H1 (cell line): ENCODE measurements around the gene GRP. TPM values are rescaled to one million over a fixed set of nuclear protein-coding genes. Genes with fewer than 3 reads are reported as not detected.

ENCODE experiments used
- SP2 ChIP-seq: IDR thresholded peaks from 2 replicates; pipeline ENCODE4 v1.6.1; 2012; ENCODE audit warnings: mild to moderate bottlenecking, low read length, inconsistent platforms
- polyA plus RNA-seq, 7 experiments: library from polyadenylated mRNA; depleted of rRNA in 3 of 7; stranded (reverse) in 5 of 7; unstranded in 2 of 7; fragments of >200 nt in 5 of 7; fragments of 200-250 nt in 2 of 7; gene quantifications; 1 replicate in 5 of 7; 2 replicates in 1 of 7; 4 replicates in 1 of 7; pipeline versions ENCODE4 v1.2.1 to v1.2.3, GENCODE V29; 2011 to 2013; ENCODE audit warnings: missing spikeins in 2 of 7, mixed read lengths in 2 of 7
- total RNA-seq: library from RNA; stranded (reverse); fragmentation: NEBNext Ultra II Directional; extraction: Animal tissue kit (Norgen Biotek cat#: 25700); gene quantifications from 2 replicates; pipeline ENCODE4 v1.2.1, GENCODE V29; 2021

GRP gene
- total and polyA plus RNA-seq, 2 of the 8 experiments (the other 6 are each of a cell fraction or from before 2014, with no cell fraction given), result not detected

DNA sequence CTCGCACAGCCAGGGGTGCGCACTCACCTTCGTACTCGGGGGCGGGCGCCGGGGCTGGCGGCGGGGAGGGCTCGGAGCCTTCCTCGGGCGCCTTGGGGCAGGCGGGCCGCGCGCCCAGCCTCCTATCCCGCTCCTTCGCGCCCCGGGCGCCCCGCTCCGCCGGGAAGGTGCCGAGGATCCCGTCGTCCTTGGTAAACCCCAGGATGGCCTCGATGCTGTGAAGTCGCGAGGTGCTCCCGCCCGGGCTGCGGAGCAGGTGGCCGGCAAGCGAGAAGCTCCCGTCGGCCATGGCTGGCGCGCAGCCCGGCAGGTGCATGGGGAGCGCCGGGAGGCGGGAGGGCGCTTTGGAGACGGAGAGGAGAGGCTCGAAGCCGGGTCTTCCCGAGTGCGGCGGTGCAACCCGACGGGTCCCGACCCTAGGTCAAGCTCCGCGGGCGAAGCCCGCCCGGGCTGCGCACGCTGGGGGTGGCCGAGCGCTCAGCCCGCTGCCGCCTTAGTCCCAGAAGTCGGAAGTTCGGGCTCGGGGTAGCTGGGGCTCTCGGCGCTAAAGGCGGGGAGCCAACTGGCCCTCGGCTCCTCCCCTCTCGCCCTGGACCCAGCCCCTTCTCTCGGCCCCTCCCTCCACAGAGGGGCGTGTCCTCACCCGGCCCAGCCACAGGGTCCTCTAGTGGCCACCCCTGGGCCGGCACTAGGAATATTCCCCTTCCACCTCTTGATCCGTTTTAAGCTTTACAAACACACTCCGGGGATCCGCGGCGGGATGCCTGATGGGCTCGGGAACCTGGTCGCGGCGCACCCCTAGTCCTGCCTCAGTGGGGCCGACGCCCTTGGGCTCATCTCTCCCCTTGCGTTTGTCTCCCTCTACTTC, 53.2 kb downstream of the GRP start, which contains the start of gene RAX (continued):
- no peak for TF ChIP-seq SP2
